MCF 10A (cell line): ENCODE data around the gene CFD. TPM values are rescaled to one million over a fixed set of nuclear protein-coding genes. Genes with fewer than 3 reads are reported as not detected.
A peak's percentile ranks its signal among the peaks of the same experiment; 100 is the strongest.

Source experiments
- BruUV-seq: library from RNA; stranded (reverse); fragments of 400-500 nt; replicated peaks from 2 replicates; lab custom pipeline; 2021; lab: Mats Ljungman, UMichigan
- CTCF ChIA-PET: fragments of 300-600 bp; sonication (Branson Sonifier 250); formaldehyde crosslinking; extraction: SDS; loops from one replicate; lab custom pipeline; 2021; ENCODE audit warnings: antibody characterized with exemption, inconsistent platforms; lab: Yijun Ruan, JAX
- POLR2A ChIA-PET: fragments of 300-600, 350-650 bp; sonication (Branson Sonifier 250); formaldehyde crosslinking; extraction: SDS; loops from one replicate; lab custom pipeline; 2020; ENCODE audit warnings: antibody characterized with exemption, inconsistent platforms; lab: Yijun Ruan, JAX
- DNase-seq: peaks from one replicate; pipeline ENCODE4 v3.0.0-alpha.2; 2018; ENCODE audit not compliant: unreplicated experiment
- H3K27ac Mint-ChIP-seq: one replicate; pipeline ENCODE4 v1.8.0; 2022; ENCODE audit warnings: mild to moderate bottlenecking, low read depth, mixed read lengths; ENCODE audit not compliant: unreplicated experiment
- H3K27me3 Mint-ChIP-seq: one replicate; pipeline ENCODE4 v1.8.0; 2022; ENCODE audit warnings: mixed read lengths; ENCODE audit not compliant: insufficient read depth, unreplicated experiment
- H3K36me3 Mint-ChIP-seq: one replicate; pipeline ENCODE4 v1.8.0; 2022; ENCODE audit warnings: mild to moderate bottlenecking, moderate library complexity, mixed read lengths; ENCODE audit not compliant: insufficient read depth, unreplicated experiment
- H3K4me1 Mint-ChIP-seq: one replicate; pipeline ENCODE4 v1.8.0; 2022; ENCODE audit warnings: mixed read lengths; ENCODE audit not compliant: insufficient read depth, unreplicated experiment
- H3K4me3 Mint-ChIP-seq: one replicate; pipeline ENCODE4 v1.8.0; 2022; ENCODE audit warnings: mild to moderate bottlenecking, moderate library complexity, mixed read lengths; ENCODE audit not compliant: unreplicated experiment
- H3K9me3 Mint-ChIP-seq: one replicate; pipeline ENCODE4 v1.8.0; 2022; ENCODE audit warnings: mixed read lengths; ENCODE audit not compliant: unreplicated experiment
- intact Hi-C: fragments of 100-400 bp; cut with micrococcal nuclease; formaldehyde crosslinking; loops from 2 replicates; pipeline ENCODE4 v1.14.1; 2022
- total RNA-seq: library from RNA; stranded (reverse); gene quantifications from 2 replicates; pipeline ENCODE4 v1.2.3, GENCODE V29; 2022
- TF ChIP-seq, protein P1 (sequence below): fragments of 200-600 bp; IDR thresholded peaks from one replicate; pipeline ENCODE4 v1.8.0; 2022; ENCODE audit warnings: antibody characterized with exemption, mild to moderate bottlenecking; ENCODE audit not compliant: unreplicated experiment

The CFD gene
- total RNA-seq, 1 experiment from 2014 or later = 1.1 TPM

DNA sequence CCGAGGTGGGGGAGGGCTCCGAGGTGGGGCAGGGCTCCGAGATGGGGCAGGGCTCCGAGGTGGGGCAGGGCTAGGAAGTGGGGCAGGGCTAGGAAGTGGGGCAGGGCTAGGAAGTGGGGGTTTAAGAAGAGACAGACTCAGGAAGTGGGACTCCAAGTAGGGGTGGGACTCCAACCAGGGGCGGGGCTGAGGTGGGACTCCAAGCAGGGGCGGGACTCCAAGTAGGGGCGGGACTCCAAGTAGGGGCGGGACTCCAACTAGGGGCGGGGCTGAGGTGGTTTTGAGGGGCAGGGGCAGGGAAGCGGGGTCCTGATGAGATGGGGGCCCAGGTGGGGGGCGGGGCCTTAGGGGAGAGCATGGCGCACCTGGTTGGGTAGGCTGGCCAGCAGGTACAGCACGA, 13.6 kb downstream of the CFD start:
- peak; percentile 89 for DNase-seq
- no peaks in the 10 kb centered on the region for H3K27me3 Mint-ChIP-seq
- peak overlapping the region; percentile 75 for H3K4me3 Mint-ChIP-seq
- TF ChIP-seq, protein P1, sequence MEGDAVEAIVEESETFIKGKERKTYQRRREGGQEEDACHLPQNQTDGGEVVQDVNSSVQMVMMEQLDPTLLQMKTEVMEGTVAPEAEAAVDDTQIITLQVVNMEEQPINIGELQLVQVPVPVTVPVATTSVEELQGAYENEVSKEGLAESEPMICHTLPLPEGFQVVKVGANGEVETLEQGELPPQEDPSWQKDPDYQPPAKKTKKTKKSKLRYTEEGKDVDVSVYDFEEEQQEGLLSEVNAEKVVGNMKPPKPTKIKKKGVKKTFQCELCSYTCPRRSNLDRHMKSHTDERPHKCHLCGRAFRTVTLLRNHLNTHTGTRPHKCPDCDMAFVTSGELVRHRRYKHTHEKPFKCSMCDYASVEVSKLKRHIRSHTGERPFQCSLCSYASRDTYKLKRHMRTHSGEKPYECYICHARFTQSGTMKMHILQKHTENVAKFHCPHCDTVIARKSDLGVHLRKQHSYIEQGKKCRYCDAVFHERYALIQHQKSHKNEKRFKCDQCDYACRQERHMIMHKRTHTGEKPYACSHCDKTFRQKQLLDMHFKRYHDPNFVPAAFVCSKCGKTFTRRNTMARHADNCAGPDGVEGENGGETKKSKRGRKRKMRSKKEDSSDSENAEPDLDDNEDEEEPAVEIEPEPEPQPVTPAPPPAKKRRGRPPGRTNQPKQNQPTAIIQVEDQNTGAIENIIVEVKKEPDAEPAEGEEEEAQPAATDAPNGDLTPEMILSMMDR = no peak
- H3K27ac Mint-ChIP-seq = peak overlapping the region; percentile 64
- POLR2A ChIA-PET = interaction anchor here (0.6 to 1.3 kb wide), 4 partner anchors 18 to 76 kb away, joined by 3 to 6 read pairs (median 3); partner anchors contain the start of genes MED16 and RNU6-9
- H3K9me3 Mint-ChIP-seq = no peaks in the 10 kb centered on the region
- peaks cover 24% of the 10 kb centered on the region for H3K4me1 Mint-ChIP-seq
- intact Hi-C loops = loop anchor here (5.0 kb wide), 1 partner anchor 39 kb away; the partner anchor contains the start of gene R3HDM4
- peaks cover 33% of the 10 kb centered on the region for H3K36me3 Mint-ChIP-seq
- BruUV-seq = no TSS peak
- CTCF ChIA-PET = no interaction called here

DNA sequence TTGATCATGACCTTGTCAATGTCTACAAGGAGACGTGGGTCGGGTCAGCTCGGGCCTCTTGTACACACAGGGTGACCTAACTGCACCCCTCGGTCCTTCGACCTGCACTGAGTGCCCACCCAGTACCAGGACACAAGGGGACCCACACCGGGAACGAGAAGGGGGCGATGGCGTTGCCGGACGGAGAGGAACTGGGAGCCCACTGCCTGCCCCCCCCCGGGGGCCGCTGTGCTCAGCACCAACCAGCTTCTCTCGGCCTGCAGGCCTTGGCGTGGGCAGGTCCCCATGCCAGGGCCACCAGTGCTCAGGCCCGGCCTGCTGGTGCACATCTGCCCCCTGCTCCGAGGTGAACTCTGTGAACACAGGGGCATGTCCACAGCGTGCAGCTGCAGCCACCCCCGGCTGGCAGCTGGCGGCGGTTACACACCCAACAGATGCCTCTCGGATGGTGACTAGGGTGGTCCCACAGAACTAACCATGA, 14.1 kb downstream of the CFD start:
- H3K36me3 Mint-ChIP-seq = peaks cover 33% of the 10 kb centered on the region
- intact Hi-C loops = loop anchor here (5.0 kb wide), 1 partner anchor 39 kb away; the partner anchor contains the start of gene R3HDM4
- TF ChIP-seq, protein P1 = no peak
- POLR2A ChIA-PET = interaction anchor here (0.6 to 1.3 kb wide), 3 partner anchors 18 to 77 kb away, joined by 3 to 6 read pairs (median 3); partner anchors contain the start of genes MED16 and RNU6-9
- H3K27me3 Mint-ChIP-seq = no peaks in the 10 kb centered on the region
- CTCF ChIA-PET = no interaction called here
- no TSS peak for BruUV-seq
- no peaks in the 10 kb centered on the region for H3K9me3 Mint-ChIP-seq
- peaks cover 24% of the 10 kb centered on the region for H3K4me1 Mint-ChIP-seq
- DNase-seq = no peak
- no peak overlapping the region for H3K27ac Mint-ChIP-seq
- no peak overlapping the region for H3K4me3 Mint-ChIP-seq

DNA sequence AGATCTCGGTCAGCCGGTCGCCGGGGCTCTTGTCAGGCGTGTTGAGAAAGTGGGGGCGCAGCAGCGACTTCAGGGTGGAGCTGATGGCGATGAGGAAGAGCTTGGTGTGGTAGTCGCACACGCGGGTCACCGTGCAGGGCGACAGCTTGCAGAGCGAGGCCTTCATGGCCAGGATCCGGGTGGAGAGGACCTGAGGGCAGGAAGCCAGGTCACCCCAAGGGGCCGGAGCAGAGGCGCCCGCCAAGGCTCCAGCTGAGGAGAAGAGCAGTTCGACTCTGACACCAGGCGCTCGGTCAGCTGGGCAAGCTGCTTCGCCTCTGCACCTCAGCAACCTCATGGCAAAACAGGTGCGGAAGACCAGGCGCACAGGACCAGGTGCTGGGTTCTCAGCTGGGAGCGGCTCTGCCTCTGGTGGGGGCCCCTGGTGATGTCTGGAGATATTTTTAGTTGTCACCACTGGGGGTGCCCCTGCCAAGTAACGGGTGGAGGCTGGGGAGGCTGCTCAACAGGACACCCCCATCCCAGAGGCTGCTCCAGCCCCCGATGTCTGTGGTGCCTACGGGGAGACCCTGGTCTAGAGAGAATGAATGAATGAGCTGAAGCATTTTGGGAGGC, 15.9 kb downstream of the CFD start:
- Mint-ChIP-seq H3K27ac (no peak overlapping the region), H3K4me1 (peaks cover 16% of the 10 kb centered on the region), H3K4me3 (no peak overlapping the region), H3K27me3 (no peaks in the 10 kb centered on the region), H3K9me3 (no peaks in the 10 kb centered on the region), H3K36me3 (peaks cover 29% of the 10 kb centered on the region)
- no peak for DNase-seq
- BruUV-seq = no TSS peak
- CTCF ChIA-PET = interaction anchor here (0.8 kb wide), 1 partner anchor 18 kb away, joined by 4 read pairs; no protein-coding TSS in a partner anchor
- POLR2A ChIA-PET = interaction anchor here (1.2 kb wide), 1 partner anchor 30 kb away, joined by 3 read pairs; no protein-coding TSS in a partner anchor
- TF ChIP-seq, protein P1 = no peak
- intact Hi-C loops = no loop called here

DNA sequence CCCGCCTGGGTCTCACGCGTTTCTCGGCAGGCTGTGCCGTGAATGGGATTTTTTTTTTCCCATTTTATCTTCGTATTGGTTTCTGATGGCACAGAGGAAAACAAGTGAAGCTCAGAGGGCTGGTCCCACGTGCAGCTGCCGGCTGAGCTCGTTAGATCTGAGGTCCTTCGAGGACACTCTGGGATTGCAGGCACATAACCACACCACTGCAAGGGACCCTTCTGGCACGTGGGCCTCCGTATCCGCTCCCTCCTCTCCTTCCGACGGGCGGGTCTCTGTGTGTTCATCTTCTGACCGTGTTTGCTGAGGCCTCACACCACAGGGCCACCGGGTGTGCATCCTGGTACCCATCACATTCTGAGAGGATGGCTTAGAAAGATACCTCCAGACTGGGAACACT, 16.6 kb downstream of the CFD start:
- Mint-ChIP-seq H3K36me3 (peaks cover 29% of the 10 kb centered on the region), H3K4me1 (peaks cover 14% of the 10 kb centered on the region), H3K27me3 (no peaks in the 10 kb centered on the region), H3K4me3 (no peak overlapping the region), H3K9me3 (no peaks in the 10 kb centered on the region), H3K27ac (no peak overlapping the region)
- ChIA-PET POLR2A (interaction anchor here (0.6 to 1.2 kb wide), 2 partner anchors 17 to 29 kb away, joined by 3 to 5 read pairs; partner anchors contain the start of genes MED16 and RNU6-9), CTCF (no interaction called here)
- DNase-seq = no peak
- BruUV-seq = no TSS peak
- intact Hi-C loops = no loop called here
- TF ChIP-seq, protein P1 = no peak
